Activated CD4-positive, alpha-beta T cell treated with anti-CD3 and anti-CD28 coated beads, Interleukin-2, amount 10 ng/mL, durations not matched to agents 7 days and 5 days (primary cell): ENCODE data around the gene OBP2B. TPM values are rescaled to one million over a fixed set of nuclear protein-coding genes. Genes with fewer than 3 reads are reported as not detected.
"Not testable (repeated sequence)": the region's sequence is repeated elsewhere in the genome, so short reads cannot be mapped to it uniquely, and the experiment has no call there.

Experiments
- CTCF ChIA-PET: fragments of 350-600 bp; sonication (Branson Sonifier 250); formaldehyde crosslinking; loops from one replicate; lab custom pipeline; 2021; ENCODE audit warnings: antibody characterized with exemption; lab: Charles Lee
- POLR2A ChIA-PET: fragments of 350-600 bp; sonication (Branson Sonifier 250); formaldehyde crosslinking; loops from one replicate; lab custom pipeline; 2021; ENCODE audit warnings: antibody characterized with exemption; lab: Charles Lee
- DNase-seq: peaks from one replicate; pipeline ENCODE4 v3.0.0-alpha.2; 2020
- H3K27ac Mint-ChIP-seq: one replicate; pipeline ENCODE4 v1.8.0; 2021; ENCODE audit warnings: mild to moderate bottlenecking, moderate library complexity, mixed read lengths
- H3K27me3 Mint-ChIP-seq: one replicate; pipeline ENCODE4 v1.8.0; 2021; ENCODE audit warnings: mixed read lengths
- H3K36me3 Mint-ChIP-seq: one replicate; pipeline ENCODE4 v1.8.0; 2021; ENCODE audit warnings: low read depth, mixed read lengths
- H3K4me1 Mint-ChIP-seq: one replicate; pipeline ENCODE4 v1.8.0; 2021; ENCODE audit warnings: mixed read lengths
- H3K4me3 Mint-ChIP-seq: one replicate; pipeline ENCODE4 v1.8.0; 2021; ENCODE audit warnings: mild to moderate bottlenecking, moderate library complexity, mixed read lengths
- H3K9me3 Mint-ChIP-seq: one replicate; pipeline ENCODE4 v1.8.0; 2021; ENCODE audit warnings: mixed read lengths
- total RNA-seq, 2 experiments: library from RNA; stranded (reverse); gene quantifications; one replicate each; pipeline ENCODE4 v1.2.3, GENCODE V29; 2021

Gene OBP2B
- total RNA-seq, 2 experiments from 2014 or later: not detected

GRCh38 chr9:133208171-133208879, 725 bp downstream of the OBP2B start:
- H3K27me3 Mint-ChIP-seq, H3K9me3 Mint-ChIP-seq, H3K27ac Mint-ChIP-seq, H3K4me1 Mint-ChIP-seq, DNase-seq, H3K36me3 Mint-ChIP-seq, POLR2A ChIA-PET, H3K4me3 Mint-ChIP-seq: not testable (repeated sequence)
- CTCF ChIA-PET: interaction anchor here (1.6 kb wide), 1 partner anchor 31 kb away, joined by 3 read pairs; no protein-coding TSS in a partner anchor

GRCh38 chr9:133207540-133208170, 1.4 kb downstream of the OBP2B start:
- Mint-ChIP-seq H3K4me3 (no peak overlapping the region), H3K27ac (no peak overlapping the region), H3K4me1 (no peaks in the 10 kb centered on the region), H3K36me3 (no peaks in the 10 kb centered on the region), H3K27me3 (peaks cover 3% of the 10 kb centered on the region), H3K9me3 (no peaks in the 10 kb centered on the region)
- no peak for DNase-seq
- ChIA-PET POLR2A (no interaction called here), CTCF (interaction anchor here (1.6 kb wide), 1 partner anchor 32 kb away, joined by 3 read pairs; no protein-coding TSS in a partner anchor)

- ChIA-PET POLR2A (no interaction called here), CTCF (interaction anchor here (1.6 kb wide), 1 partner anchor 33 kb away, joined by 3 read pairs; no protein-coding TSS in a partner anchor)
- no peak for DNase-seq
- Mint-ChIP-seq H3K27me3 (peaks cover 2% of the 10 kb centered on the region), H3K27ac (no peak overlapping the region), H3K4me3 (no peak overlapping the region), H3K4me1 (no peaks in the 10 kb centered on the region), H3K36me3 (no peaks in the 10 kb centered on the region), H3K9me3 (no peaks in the 10 kb centered on the region)
Measured at GRCh38 chr9:133207021-133207531, 2.0 kb downstream of the OBP2B start.

GRCh38 chr9:133205996-133206931, 2.8 kb downstream of the OBP2B start:
- no peaks in the 10 kb centered on the region for H3K36me3 Mint-ChIP-seq
- no peak overlapping the region for H3K4me3 Mint-ChIP-seq
- DNase-seq: no peak
- POLR2A ChIA-PET: no interaction called here
- no peaks in the 10 kb centered on the region for H3K4me1 Mint-ChIP-seq
- H3K27me3 Mint-ChIP-seq: no peaks in the 10 kb centered on the region
- no peaks in the 10 kb centered on the region for H3K9me3 Mint-ChIP-seq
- CTCF ChIA-PET: interaction anchor here (1.6 kb wide), 1 partner anchor 33 kb away, joined by 3 read pairs; no protein-coding TSS in a partner anchor
- peak overlapping the region; percentile 36 for H3K27ac Mint-ChIP-seq

GRCh38 chr9:133205481-133205887, 3.6 kb downstream of the OBP2B start:
- H3K9me3 Mint-ChIP-seq, H3K27me3 Mint-ChIP-seq, H3K4me3 Mint-ChIP-seq, CTCF ChIA-PET, H3K36me3 Mint-ChIP-seq, POLR2A ChIA-PET, H3K4me1 Mint-ChIP-seq, H3K27ac Mint-ChIP-seq, DNase-seq: not testable (repeated sequence)

GRCh38 chr9:133204993-133205336, 4.1 kb downstream of the OBP2B start:
- H3K4me3 Mint-ChIP-seq: no peak overlapping the region
- no peak overlapping the region for H3K27ac Mint-ChIP-seq
- ChIA-PET CTCF (no interaction called here), POLR2A (no interaction called here)
- peaks cover 2% of the 10 kb centered on the region for H3K36me3 Mint-ChIP-seq
- DNase-seq: no peak
- H3K27me3 Mint-ChIP-seq: peaks cover 6% of the 10 kb centered on the region
- peaks cover 5% of the 10 kb centered on the region for H3K4me1 Mint-ChIP-seq
- peaks cover 2% of the 10 kb centered on the region for H3K9me3 Mint-ChIP-seq

- no peak for DNase-seq
- POLR2A ChIA-PET: no interaction called here
- Mint-ChIP-seq H3K36me3 (peaks cover 2% of the 10 kb centered on the region), H3K27ac (no peak overlapping the region), H3K4me3 (no peak overlapping the region), H3K9me3 (peaks cover 3% of the 10 kb centered on the region), H3K4me1 (peaks cover 7% of the 10 kb centered on the region), H3K27me3 (peaks cover 6% of the 10 kb centered on the region)
- CTCF ChIA-PET: no interaction called here
Measured at GRCh38 chr9:133204335-133204992, 4.6 kb downstream of the OBP2B start.

GRCh38 chr9:133203506-133204075, 5.5 kb downstream of the OBP2B start:
- ChIA-PET POLR2A (no interaction called here), CTCF (no interaction called here)
- Mint-ChIP-seq H3K4me3 (no peak overlapping the region), H3K27me3 (peaks cover 6% of the 10 kb centered on the region), H3K9me3 (peaks cover 3% of the 10 kb centered on the region), H3K36me3 (peaks cover 2% of the 10 kb centered on the region), H3K4me1 (peaks cover 11% of the 10 kb centered on the region), H3K27ac (no peak overlapping the region)
- no peak for DNase-seq

GRCh38 chr9:133202688-133203453, 6.2 kb downstream of the OBP2B start:
- POLR2A ChIA-PET: no interaction called here
- CTCF ChIA-PET: no interaction called here
- H3K36me3 Mint-ChIP-seq: peaks cover 2% of the 10 kb centered on the region
- DNase-seq: no peak
- peaks cover 12% of the 10 kb centered on the region for H3K4me1 Mint-ChIP-seq
- no peak overlapping the region for H3K27ac Mint-ChIP-seq
- H3K27me3 Mint-ChIP-seq: peaks cover 6% of the 10 kb centered on the region
- H3K4me3 Mint-ChIP-seq: no peak overlapping the region
- H3K9me3 Mint-ChIP-seq: peaks cover 3% of the 10 kb centered on the region

GRCh38 chr9:133202145-133202513, 6.9 kb downstream of the OBP2B start:
- Mint-ChIP-seq H3K4me3 (no peak overlapping the region), H3K27me3 (peaks cover 6% of the 10 kb centered on the region), H3K27ac (no peak overlapping the region), H3K4me1 (peaks cover 12% of the 10 kb centered on the region), H3K9me3 (peaks cover 3% of the 10 kb centered on the region), H3K36me3 (peaks cover 2% of the 10 kb centered on the region)
- no peak for DNase-seq
- CTCF ChIA-PET: no interaction called here
- POLR2A ChIA-PET: no interaction called here

- peaks cover 2% of the 10 kb centered on the region for H3K36me3 Mint-ChIP-seq
- peaks cover 12% of the 10 kb centered on the region for H3K4me1 Mint-ChIP-seq
- CTCF ChIA-PET: interaction anchor here (2.6 kb wide), 1 partner anchor 15 kb away, joined by 10 read pairs; no protein-coding TSS in a partner anchor
- no peak overlapping the region for H3K4me3 Mint-ChIP-seq
- DNase-seq: no peak
- peaks cover 6% of the 10 kb centered on the region for H3K27me3 Mint-ChIP-seq
- H3K9me3 Mint-ChIP-seq: peaks cover 3% of the 10 kb centered on the region
- POLR2A ChIA-PET: interaction anchor here (0.5 kb wide), 1 partner anchor 590 kb away, joined by 3 read pairs; no protein-coding TSS in a partner anchor
- H3K27ac Mint-ChIP-seq: no peak overlapping the region
Measured at GRCh38 chr9:133201424-133202144, 7.5 kb downstream of the OBP2B start.
